Measurements from ENCODE around the gene ZNF236. TPM values are rescaled to one million over a fixed set of nuclear protein-coding genes. Genes with fewer than 3 reads are reported as not detected.

ZNF236 gene
- total and polyA plus RNA-seq, 2 of the 8 experiments (the other 6 are each of a cell fraction or from before 2014, with no cell fraction given) = 6.7 to 14.5 TPM

DNA sequence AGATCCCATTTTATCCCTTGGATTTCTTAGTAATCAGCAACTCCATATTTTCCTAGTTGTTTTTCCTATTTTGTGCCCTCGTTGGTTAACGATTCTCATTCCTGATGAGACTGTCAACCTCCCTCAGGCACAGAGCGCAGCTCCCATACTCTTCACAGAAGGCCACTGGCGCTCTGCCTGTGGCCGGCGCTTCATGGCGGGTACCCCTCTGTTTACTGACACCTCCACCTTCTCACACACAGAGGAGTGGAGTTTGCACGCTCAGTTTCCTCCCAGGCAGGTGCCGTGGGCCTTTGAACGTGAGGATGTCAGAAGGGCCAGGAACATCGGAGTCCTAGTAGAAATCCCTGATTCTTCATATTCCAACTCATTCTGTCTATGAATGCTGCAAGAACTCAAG, 171.2 kb downstream of the ZNF236 start:
- no peaks in the 10 kb centered on the region for H4K20me1 ChIP-seq (replicated peaks in 1 of 2; ENCODE audit: control insufficient read depth in 1 of 2, insufficient read depth in 2 of 2, low read length in 2 of 2)
- no peak overlapping the region for H2BK15ac ChIP-seq (ENCODE audit: low read length)
- ChIA-PET POLR2A (ENCODE audit: partially characterized antibody) (interaction anchor here (1.7 kb wide), 1 partner anchor 11 kb away, joined by 4 read pairs; no protein-coding TSS in a partner anchor), CTCF (ENCODE audit: partially characterized antibody) (interaction anchor here (1.1 to 3.8 kb wide), 5 partner anchors 10 to 71 kb away, joined by 3 to 38 read pairs (median 5); no protein-coding TSS in a partner anchor)
- no peaks in the 10 kb centered on the region for H3K79me2 ChIP-seq (ENCODE audit: control insufficient read depth in 1 of 2, insufficient read depth in 2 of 2, low read length in 2 of 2)
- no peak overlapping the region for H3K4ac ChIP-seq (replicated peaks; ENCODE audit: insufficient read length, low read depth, low read length)
- DNase-seq (ENCODE audit: low read depth in 1 of 2, low spot score in 2 of 2) (no peak), FAIRE-seq (no peak)
- no peak overlapping the region for H2BK20ac ChIP-seq (ENCODE audit: low read length)
- no peaks in the 10 kb centered on the region for H3K9me3 ChIP-seq (ENCODE audit: insufficient read depth in 2 of 2, low read depth in 1 of 2, low read length in 1 of 2)
- no peak overlapping the region for H4K8ac ChIP-seq (ENCODE audit: extremely low read depth, insufficient read depth, low read length)
- no peak overlapping the region for H4K5ac ChIP-seq (ENCODE audit: insufficient read length, low read depth, low read length)
- no peak overlapping the region for H2BK120ac ChIP-seq (replicated peaks; ENCODE audit: low read depth, low read length)
- no peak overlapping the region for H2AFZ ChIP-seq (ENCODE audit: low read length)
- no peak overlapping the region for H2BK12ac ChIP-seq (ENCODE audit: low read depth, low read length)
- no peak overlapping the region for H4K91ac ChIP-seq (replicated peaks; ENCODE audit: insufficient read length, low read length)
- no peaks in the 10 kb centered on the region for H3K36me3 ChIP-seq (ENCODE audit: control insufficient read depth in 2 of 4, insufficient read depth in 4 of 4, low read length in 3 of 4)
- H3K4me3 ChIP-seq (ENCODE audit: extremely low read depth in 1 of 4, insufficient read depth in 2 of 4, low read depth in 3 of 4, low read length in 4 of 4) = no peak overlapping the region
- H3K23me2 ChIP-seq (ENCODE audit: low read depth, low read length) = no peaks in the 10 kb centered on the region
- H3K56ac ChIP-seq (replicated peaks; ENCODE audit: insufficient read length, low read depth, low read length) = no peak overlapping the region
- H3K9ac ChIP-seq (replicated peaks in 1 of 4; ENCODE audit: extremely low read depth in 1 of 4, low read depth in 3 of 4, low read length in 3 of 4) = no peak overlapping the region
- no peak overlapping the region for H3K18ac ChIP-seq (ENCODE audit: extremely low read depth, low read length)
- H3K4me2 ChIP-seq (ENCODE audit: insufficient read depth in 1 of 2, low read depth in 2 of 2, low read length in 2 of 2) = no peak overlapping the region
- H3K79me1 ChIP-seq (ENCODE audit: low read depth, low read length) = no peaks in the 10 kb centered on the region
- H3K23ac ChIP-seq (ENCODE audit: insufficient read length) = no peak overlapping the region
- H3K4me1 ChIP-seq (replicated peaks in 1 of 4; ENCODE audit: control insufficient read depth in 3 of 4, insufficient read depth in 4 of 4, low read length in 3 of 4) = peaks cover 0 to 6% (median 5%) of the 10 kb centered on the region in 4 experiments; a peak in 5 of 7 replicates
- H2AK5ac ChIP-seq (ENCODE audit: low read depth, low read length) = no peak overlapping the region
- 94% methylated on average over 11 of the region's 11 CpGs; no CpG with 5 or more reads in 1 of the 2 experiments for WGBS, 2 experiments (ENCODE audit: extremely low coverage in 1 of 2, insufficient coverage in 1 of 2, insufficient read length in 1 of 2, insufficient replicate concordance in 2 of 2, low coverage in 1 of 2, low lambda C conversion rate in 2 of 2, missing lambda C conversion rate in 1 of 2)
- no peak overlapping the region for H3K27ac ChIP-seq (ENCODE audit: low read depth, low read length)
- no peaks in the 10 kb centered on the region for H3K27me3 ChIP-seq (replicated peaks in 1 of 4; ENCODE audit: control insufficient read depth in 3 of 4, extremely low read depth in 1 of 4, insufficient read depth in 3 of 4, low read length in 3 of 4)
- H3K14ac ChIP-seq (ENCODE audit: insufficient read length) = no peak overlapping the region
- H2BK5ac ChIP-seq (ENCODE audit: low read depth, low read length) = no peak overlapping the region
- no peak for TF ChIP-seq BRCA1 (IDR thresholded peaks at IDR 0.05; ENCODE audit: low read depth, low read length)
- no peak for TF ChIP-seq CEBPB (IDR thresholded peaks at IDR 0.05; ENCODE audit: low read depth, low read length)
- TF ChIP-seq RAD21 (IDR thresholded peaks at IDR 0.05 in 1 of 2, conservative IDR thresholded peaks at IDR 0.05 in 1 of 2; ENCODE audit: low read depth in 2 of 2, low read length in 2 of 2) = no peak
- TF ChIP-seq, protein P1, sequence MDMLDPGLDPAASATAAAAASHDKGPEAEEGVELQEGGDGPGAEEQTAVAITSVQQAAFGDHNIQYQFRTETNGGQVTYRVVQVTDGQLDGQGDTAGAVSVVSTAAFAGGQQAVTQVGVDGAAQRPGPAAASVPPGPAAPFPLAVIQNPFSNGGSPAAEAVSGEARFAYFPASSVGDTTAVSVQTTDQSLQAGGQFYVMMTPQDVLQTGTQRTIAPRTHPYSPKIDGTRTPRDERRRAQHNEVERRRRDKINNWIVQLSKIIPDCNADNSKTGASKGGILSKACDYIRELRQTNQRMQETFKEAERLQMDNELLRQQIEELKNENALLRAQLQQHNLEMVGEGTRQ (IDR thresholded peaks at IDR 0.05; ENCODE audit: low read length) = no peak
- no peak for TF ChIP-seq BACH1 (IDR thresholded peaks at IDR 0.05; ENCODE audit: low read length)
- no peak for TF ChIP-seq SP1 (IDR thresholded peaks at IDR 0.05; ENCODE audit: low read depth, low read length)
- no peak for TF ChIP-seq RNF2 (IDR thresholded peaks at IDR 0.05; ENCODE audit: borderline replicate concordance, low read depth, low read length, missing control alignments, poor library complexity, severe bottlenecking)
- TF ChIP-seq POLR2AphosphoS5 (IDR thresholded peaks at IDR 0.05; ENCODE audit: low read depth, low read length) = no peak
- TF ChIP-seq GTF2F1 (IDR thresholded peaks at IDR 0.05; ENCODE audit: borderline replicate concordance, low read depth, low read length) = no peak
- TF ChIP-seq, protein P2, sequence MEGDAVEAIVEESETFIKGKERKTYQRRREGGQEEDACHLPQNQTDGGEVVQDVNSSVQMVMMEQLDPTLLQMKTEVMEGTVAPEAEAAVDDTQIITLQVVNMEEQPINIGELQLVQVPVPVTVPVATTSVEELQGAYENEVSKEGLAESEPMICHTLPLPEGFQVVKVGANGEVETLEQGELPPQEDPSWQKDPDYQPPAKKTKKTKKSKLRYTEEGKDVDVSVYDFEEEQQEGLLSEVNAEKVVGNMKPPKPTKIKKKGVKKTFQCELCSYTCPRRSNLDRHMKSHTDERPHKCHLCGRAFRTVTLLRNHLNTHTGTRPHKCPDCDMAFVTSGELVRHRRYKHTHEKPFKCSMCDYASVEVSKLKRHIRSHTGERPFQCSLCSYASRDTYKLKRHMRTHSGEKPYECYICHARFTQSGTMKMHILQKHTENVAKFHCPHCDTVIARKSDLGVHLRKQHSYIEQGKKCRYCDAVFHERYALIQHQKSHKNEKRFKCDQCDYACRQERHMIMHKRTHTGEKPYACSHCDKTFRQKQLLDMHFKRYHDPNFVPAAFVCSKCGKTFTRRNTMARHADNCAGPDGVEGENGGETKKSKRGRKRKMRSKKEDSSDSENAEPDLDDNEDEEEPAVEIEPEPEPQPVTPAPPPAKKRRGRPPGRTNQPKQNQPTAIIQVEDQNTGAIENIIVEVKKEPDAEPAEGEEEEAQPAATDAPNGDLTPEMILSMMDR (IDR thresholded peaks at IDR 0.05; ENCODE audit: control extremely low read depth in 1 of 3, insufficient read depth in 1 of 3, low read depth in 1 of 3, low read length in 3 of 3) = no peak

Data from H1 (cell line).